ENCODE results near the gene ANAPC16. TPM values are rescaled to one million over a fixed set of nuclear protein-coding genes. Genes with fewer than 3 reads are reported as not detected.

Gene ANAPC16
- total RNA-seq, 2 experiments from 2014 or later = 61.9 to 64.3 TPM

DNA sequence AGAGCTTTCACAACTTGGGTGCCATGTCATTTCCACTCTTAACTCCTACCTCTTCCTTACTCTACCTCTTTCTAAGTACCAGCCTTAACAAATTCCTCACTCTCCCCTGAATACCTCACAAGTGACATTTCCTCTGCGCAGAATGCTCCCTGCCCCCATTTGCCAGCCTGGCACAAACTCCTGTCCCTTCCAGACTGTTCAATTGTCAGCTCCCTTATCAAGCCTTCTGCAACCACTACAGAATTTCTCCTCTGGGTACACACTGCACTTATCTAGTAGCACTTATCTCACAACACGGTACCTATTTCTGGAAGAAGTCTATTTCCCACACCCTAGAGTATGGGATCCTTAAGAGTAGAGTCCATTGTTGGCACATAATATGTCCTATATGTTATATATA, 39.1 kb upstream of the ANAPC16 start:
- Histone ChIP-seq H3K4me1 (ENCODE audit: insufficient read depth, low read length) (no peaks in the 10 kb centered on the region), H3K36me3 (ENCODE audit: insufficient read depth, low read length) (peaks cover 8% of the 10 kb centered on the region), H3K4me3 (ENCODE audit: low read length) (no peak overlapping the region), H3K9me3 (ENCODE audit: control insufficient read depth in 1 of 2, insufficient read depth in 1 of 2, low read length in 2 of 2) (no peaks in the 10 kb centered on the region), H3K27me3 (ENCODE audit: control insufficient read depth in 1 of 2, insufficient read depth in 2 of 2, low read length in 2 of 2) (no peaks in the 10 kb centered on the region), H3K27ac (ENCODE audit: low read depth in 1 of 2, low read length in 2 of 2) (no peak overlapping the region)
- ChIA-PET POLR2A (no interaction called here), CTCF (interaction anchor here (0.8 kb wide), 1 partner anchor 128 kb away, joined by 4 read pairs; no protein-coding TSS in a partner anchor)
- H3K4me3 Mint-ChIP-seq = no peak overlapping the region
- no peak overlapping the region for H3K27ac Mint-ChIP-seq
- peaks cover 7% of the 10 kb centered on the region for H3K4me1 Mint-ChIP-seq (ENCODE audit: low read depth)
- intact Hi-C loops (cut with DNase I, micrococcal nuclease) = no loop called here
- DNase-seq = no peak
- H3K36me3 Mint-ChIP-seq (ENCODE audit: low read depth) = peaks cover 24% of the 10 kb centered on the region
- no peak for ATAC-seq (ENCODE audit: poor library complexity)
- TF ChIP-seq, protein P1, sequence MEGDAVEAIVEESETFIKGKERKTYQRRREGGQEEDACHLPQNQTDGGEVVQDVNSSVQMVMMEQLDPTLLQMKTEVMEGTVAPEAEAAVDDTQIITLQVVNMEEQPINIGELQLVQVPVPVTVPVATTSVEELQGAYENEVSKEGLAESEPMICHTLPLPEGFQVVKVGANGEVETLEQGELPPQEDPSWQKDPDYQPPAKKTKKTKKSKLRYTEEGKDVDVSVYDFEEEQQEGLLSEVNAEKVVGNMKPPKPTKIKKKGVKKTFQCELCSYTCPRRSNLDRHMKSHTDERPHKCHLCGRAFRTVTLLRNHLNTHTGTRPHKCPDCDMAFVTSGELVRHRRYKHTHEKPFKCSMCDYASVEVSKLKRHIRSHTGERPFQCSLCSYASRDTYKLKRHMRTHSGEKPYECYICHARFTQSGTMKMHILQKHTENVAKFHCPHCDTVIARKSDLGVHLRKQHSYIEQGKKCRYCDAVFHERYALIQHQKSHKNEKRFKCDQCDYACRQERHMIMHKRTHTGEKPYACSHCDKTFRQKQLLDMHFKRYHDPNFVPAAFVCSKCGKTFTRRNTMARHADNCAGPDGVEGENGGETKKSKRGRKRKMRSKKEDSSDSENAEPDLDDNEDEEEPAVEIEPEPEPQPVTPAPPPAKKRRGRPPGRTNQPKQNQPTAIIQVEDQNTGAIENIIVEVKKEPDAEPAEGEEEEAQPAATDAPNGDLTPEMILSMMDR (IDR thresholded peaks at IDR 0.05) = no peak
- H3K27me3 Mint-ChIP-seq = no peaks in the 10 kb centered on the region
- no peaks in the 10 kb centered on the region for H3K9me3 Mint-ChIP-seq

DNA sequence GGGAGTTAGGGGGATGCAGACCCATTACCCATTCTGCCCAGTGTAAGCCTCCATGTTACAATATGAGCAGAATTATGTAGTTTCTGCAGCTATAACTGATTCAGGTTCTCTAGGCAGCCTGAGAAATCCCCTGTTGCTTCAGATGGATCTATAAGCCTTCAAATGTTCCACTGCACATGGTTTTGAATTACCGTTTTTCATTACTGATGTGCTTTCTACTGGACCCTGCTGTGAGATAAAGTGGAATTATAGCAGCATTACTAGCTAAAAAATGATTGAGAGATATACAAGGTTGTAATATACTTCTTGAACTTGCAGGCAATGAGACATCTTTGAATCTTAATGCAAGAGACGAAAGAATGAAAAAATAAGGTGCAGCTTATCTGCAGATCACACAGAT, 38.4 kb upstream of the ANAPC16 start:
- H3K27me3 Mint-ChIP-seq = no peaks in the 10 kb centered on the region
- no peak overlapping the region for H3K4me3 Mint-ChIP-seq
- peaks cover 31% of the 10 kb centered on the region for H3K36me3 Mint-ChIP-seq (ENCODE audit: low read depth)
- Histone ChIP-seq H3K9me3 (ENCODE audit: control insufficient read depth in 1 of 2, insufficient read depth in 1 of 2, low read length in 2 of 2) (no peaks in the 10 kb centered on the region), H3K27ac (ENCODE audit: low read depth in 1 of 2, low read length in 2 of 2) (no peak overlapping the region), H3K4me1 (ENCODE audit: insufficient read depth, low read length) (no peaks in the 10 kb centered on the region), H3K27me3 (ENCODE audit: control insufficient read depth in 1 of 2, insufficient read depth in 2 of 2, low read length in 2 of 2) (no peaks in the 10 kb centered on the region), H3K36me3 (ENCODE audit: insufficient read depth, low read length) (peaks cover 10% of the 10 kb centered on the region), H3K4me3 (ENCODE audit: low read length) (no peak overlapping the region)
- DNase-seq = no peak
- CTCF ChIA-PET = no interaction called here
- no peak for ATAC-seq (ENCODE audit: poor library complexity)
- TF ChIP-seq, protein P1 (IDR thresholded peaks at IDR 0.05) = no peak
- H3K27ac Mint-ChIP-seq = no peak overlapping the region
- no peaks in the 10 kb centered on the region for H3K9me3 Mint-ChIP-seq
- peaks cover 4% of the 10 kb centered on the region for H3K4me1 Mint-ChIP-seq (ENCODE audit: low read depth)
- intact Hi-C loops (cut with DNase I, micrococcal nuclease) = no loop called here
- POLR2A ChIA-PET = no interaction called here

DNA sequence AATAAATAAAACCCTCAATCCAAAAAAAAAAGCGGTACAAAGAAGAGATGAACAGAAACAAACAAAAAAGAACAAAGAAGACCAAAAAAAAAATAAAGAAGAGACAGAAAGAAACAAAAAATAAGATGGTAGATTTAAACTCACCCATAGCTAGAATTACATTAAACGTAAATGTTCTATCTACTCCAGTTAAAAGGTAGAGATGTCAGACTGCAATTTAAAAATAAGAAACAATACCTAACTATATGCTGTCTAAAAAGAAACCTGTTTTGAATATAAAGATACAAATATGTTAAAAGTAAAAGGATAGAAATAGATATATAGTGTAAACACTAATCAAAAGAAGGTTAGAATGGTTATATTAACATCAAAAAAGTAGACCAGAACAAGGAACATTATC, 31.7 kb upstream of the ANAPC16 start:
- H3K9me3 Mint-ChIP-seq = peaks cover 2% of the 10 kb centered on the region
- H3K4me3 Mint-ChIP-seq = no peak overlapping the region
- peaks cover 0 to 5% of the 10 kb centered on the region in 2 experiments for H3K9me3 ChIP-seq (ENCODE audit: control insufficient read depth in 1 of 2, insufficient read depth in 1 of 2, low read length in 2 of 2)
- POLR2A ChIA-PET = no interaction called here
- peaks cover 56% of the 10 kb centered on the region for H3K36me3 Mint-ChIP-seq (ENCODE audit: low read depth)
- peaks cover 6% of the 10 kb centered on the region for H3K36me3 ChIP-seq (ENCODE audit: insufficient read depth, low read length)
- no peak overlapping the region for H3K27ac Mint-ChIP-seq
- peaks cover 7% of the 10 kb centered on the region for H3K4me1 Mint-ChIP-seq (ENCODE audit: low read depth)
- ATAC-seq (ENCODE audit: poor library complexity) (no peak), DNase-seq (no peak)
- CTCF ChIA-PET = no interaction called here
- no peaks in the 10 kb centered on the region for H3K27me3 ChIP-seq (ENCODE audit: control insufficient read depth in 1 of 2, insufficient read depth in 2 of 2, low read length in 2 of 2)
- H3K4me1 ChIP-seq (ENCODE audit: insufficient read depth, low read length) = no peaks in the 10 kb centered on the region
- intact Hi-C loops (cut with DNase I, micrococcal nuclease) = no loop called here
- H3K4me3 ChIP-seq (ENCODE audit: low read length) = no peak overlapping the region
- H3K27ac ChIP-seq (ENCODE audit: low read depth in 1 of 2, low read length in 2 of 2) = no peak overlapping the region
- H3K27me3 Mint-ChIP-seq = no peaks in the 10 kb centered on the region
- TF ChIP-seq, protein P1 (IDR thresholded peaks at IDR 0.05) = no peak

Data from CD4-positive, alpha-beta T cell (primary cell).